Duodenal mucosa (tissue), 2 donors: ENCODE results near the gene CCDC13.

Experiments
- H3K27ac ChIP-seq: one replicate; pipeline ENCODE4 v1.7.0; 2013; ENCODE audit warnings: low read depth, low read length
- H3K27me3 ChIP-seq, 2 donors: one replicate each; pipeline ENCODE4 v1.7.0; 2013; ENCODE audit warnings: low read length in 2 of 2, control low read depth in 1 of 2; ENCODE audit not compliant: insufficient read depth in 2 of 2, control insufficient read depth in 1 of 2
- H3K36me3 ChIP-seq, 2 donors: one replicate each; pipeline ENCODE4 v1.7.0; 2013; ENCODE audit warnings: low read length in 2 of 2, control low read depth in 1 of 2; ENCODE audit not compliant: insufficient read depth in 2 of 2, control insufficient read depth in 1 of 2
- H3K4me1 ChIP-seq, 2 donors: one replicate each; pipeline ENCODE4 v1.7.0; 2013; ENCODE audit warnings: low read length in 2 of 2, control low read depth in 1 of 2; ENCODE audit not compliant: insufficient read depth in 2 of 2, control insufficient read depth in 1 of 2
- H3K4me3 ChIP-seq, 2 donors: one replicate each; pipeline ENCODE4 v1.7.0; 2013; ENCODE audit warnings: low read length in 2 of 2, low read depth in 1 of 2
- H3K9ac ChIP-seq, 2 donors: one replicate each; pipeline ENCODE4 v1.7.0; 2013; ENCODE audit warnings: low read length in 2 of 2, low read depth in 1 of 2
- H3K9me3 ChIP-seq, 2 donors: one replicate each; pipeline ENCODE4 v1.7.0; 2013; ENCODE audit warnings: low read length in 2 of 2, control low read depth in 1 of 2; ENCODE audit not compliant: control insufficient read depth in 1 of 2

The CCDC13 gene

GRCh38 chr3:42736081-42736480 lies 37.0 kb downstream of the CCDC13 start:
- no peak overlapping the region for H3K27ac ChIP-seq
- H3K4me1 ChIP-seq: no peaks in the 10 kb centered on the region
- H3K36me3 ChIP-seq: no peaks in the 10 kb centered on the region
- H3K9me3 ChIP-seq: no peaks in the 10 kb centered on the region
- H3K4me3 ChIP-seq: no peak overlapping the region
- H3K9ac ChIP-seq: no peak overlapping the region
- H3K27me3 ChIP-seq: no peaks in the 10 kb centered on the region

GRCh38 chr3:42735615-42736014 lies 37.4 kb downstream of the CCDC13 start:
- Histone ChIP-seq H3K36me3 (no peaks in the 10 kb centered on the region), H3K27me3 (no peaks in the 10 kb centered on the region), H3K9me3 (no peaks in the 10 kb centered on the region), H3K4me3 (no peak overlapping the region), H3K27ac (no peak overlapping the region), H3K4me1 (no peaks in the 10 kb centered on the region), H3K9ac (no peak overlapping the region)

GRCh38 chr3:42735019-42735418 lies 38.0 kb downstream of the CCDC13 start:
- no peaks in the 10 kb centered on the region for H3K27me3 ChIP-seq
- H3K27ac ChIP-seq: no peak overlapping the region
- no peak overlapping the region for H3K9ac ChIP-seq
- no peaks in the 10 kb centered on the region for H3K4me1 ChIP-seq
- no peaks in the 10 kb centered on the region for H3K9me3 ChIP-seq
- no peak overlapping the region for H3K4me3 ChIP-seq
- no peaks in the 10 kb centered on the region for H3K36me3 ChIP-seq

GRCh38 chr3:42734263-42734860 lies 38.7 kb downstream of the CCDC13 start:
- Histone ChIP-seq H3K27me3 (no peaks in the 10 kb centered on the region), H3K4me1 (no peaks in the 10 kb centered on the region), H3K36me3 (no peaks in the 10 kb centered on the region), H3K27ac (no peak overlapping the region), H3K4me3 (no peak overlapping the region), H3K9ac (no peak overlapping the region), H3K9me3 (no peaks in the 10 kb centered on the region)

GRCh38 chr3:42733501-42734262 lies 39.4 kb downstream of the CCDC13 start:
- no peak overlapping the region for H3K9ac ChIP-seq
- no peaks in the 10 kb centered on the region for H3K4me1 ChIP-seq
- H3K27me3 ChIP-seq: no peaks in the 10 kb centered on the region
- no peaks in the 10 kb centered on the region for H3K9me3 ChIP-seq
- no peak overlapping the region for H3K4me3 ChIP-seq
- H3K36me3 ChIP-seq: no peaks in the 10 kb centered on the region
- no peak overlapping the region for H3K27ac ChIP-seq

- no peaks in the 10 kb centered on the region for H3K4me1 ChIP-seq
- H3K27me3 ChIP-seq: no peaks in the 10 kb centered on the region
- no peak overlapping the region for H3K9ac ChIP-seq
- no peaks in the 10 kb centered on the region for H3K36me3 ChIP-seq
- H3K4me3 ChIP-seq: no peak overlapping the region
- H3K27ac ChIP-seq: no peak overlapping the region
- no peaks in the 10 kb centered on the region for H3K9me3 ChIP-seq
Observed at GRCh38 chr3:42732829-42733459, 40.1 kb downstream of the CCDC13 start.

- H3K9me3 ChIP-seq: no peaks in the 10 kb centered on the region
- no peak overlapping the region for H3K4me3 ChIP-seq
- H3K27me3 ChIP-seq: no peaks in the 10 kb centered on the region
- no peak overlapping the region for H3K27ac ChIP-seq
- H3K9ac ChIP-seq: no peak overlapping the region
- H3K36me3 ChIP-seq: no peaks in the 10 kb centered on the region
- H3K4me1 ChIP-seq: no peaks in the 10 kb centered on the region
Observed at GRCh38 chr3:42732196-42732828, 40.7 kb downstream of the CCDC13 start.

- Histone ChIP-seq H3K9ac (no peak overlapping the region), H3K27ac (no peak overlapping the region), H3K4me3 (no peak overlapping the region), H3K4me1 (no peaks in the 10 kb centered on the region), H3K36me3 (no peaks in the 10 kb centered on the region), H3K9me3 (no peaks in the 10 kb centered on the region), H3K27me3 (no peaks in the 10 kb centered on the region)
Observed at GRCh38 chr3:42731476-42732195, 41.4 kb downstream of the CCDC13 start.

GRCh38 chr3:42730706-42731420 lies 42.2 kb downstream of the CCDC13 start:
- H3K9me3 ChIP-seq: no peaks in the 10 kb centered on the region
- H3K36me3 ChIP-seq: no peaks in the 10 kb centered on the region
- H3K4me3 ChIP-seq: no peak overlapping the region
- no peak overlapping the region for H3K9ac ChIP-seq
- no peaks in the 10 kb centered on the region for H3K27me3 ChIP-seq
- H3K27ac ChIP-seq: no peak overlapping the region
- no peaks in the 10 kb centered on the region for H3K4me1 ChIP-seq
